GM19468 (cell line): Measurements from ENCODE around the gene NOX5.

Experiments used
- ATAC-seq: cut with Tn5 transposase; IDR thresholded peaks from one replicate; pipeline ENCODE4 v1.9.1; 2021; ENCODE audit warnings: mild to moderate bottlenecking, moderate library complexity, moderate number of reproducible peaks; ENCODE audit not compliant: unreplicated experiment; ENCODE audit errors: extremely low read depth

Gene NOX5

GRCh38 chr15:68990231-68990991 is 24.1 kb upstream of the NOX5 start:
- ATAC-seq: no peak

DNA sequence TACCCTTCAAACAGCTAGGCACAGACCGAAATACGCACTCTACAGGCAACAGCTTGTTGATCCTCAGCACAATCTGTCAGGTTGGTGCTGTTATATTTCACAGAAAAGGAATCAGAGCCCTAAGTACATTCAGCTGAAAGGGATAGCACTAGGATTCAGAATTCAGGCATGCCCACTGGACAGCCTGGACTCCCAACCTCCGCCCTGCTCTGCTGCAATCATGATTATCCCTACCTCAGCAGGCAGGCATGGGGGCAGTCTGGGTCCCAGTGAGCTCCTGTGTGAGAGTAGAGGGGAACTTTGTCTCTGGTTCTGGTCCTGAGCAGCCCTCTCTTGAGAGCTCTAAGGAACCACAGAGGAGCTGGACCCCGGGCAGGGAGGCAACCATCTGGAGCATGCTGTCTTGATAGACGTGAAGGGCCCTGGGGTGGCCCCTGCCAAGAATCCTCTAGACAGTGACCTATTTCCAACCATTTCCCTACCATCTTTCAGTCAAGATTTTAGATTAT is 23.4 kb upstream of the NOX5 start:
- no peak for ATAC-seq

DNA sequence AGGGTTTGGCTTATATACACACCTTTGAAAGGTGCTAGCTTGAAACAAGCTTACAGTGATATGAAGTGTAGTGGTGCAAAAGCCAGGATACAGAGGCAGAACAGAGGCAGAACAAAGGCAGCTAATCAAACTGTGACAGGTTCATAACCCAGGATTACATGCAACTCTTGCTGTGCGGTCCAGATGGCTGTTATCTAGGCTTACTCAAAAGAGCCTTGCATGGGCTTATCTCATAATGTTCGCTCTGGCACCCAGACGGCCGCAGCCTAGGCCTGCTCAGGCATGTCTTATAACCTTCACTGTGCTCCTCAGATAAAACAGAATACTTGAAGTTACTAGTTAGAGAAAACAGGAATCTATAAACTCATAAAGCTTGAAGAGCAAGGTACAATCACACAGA is 22.8 kb upstream of the NOX5 start:
- ATAC-seq: no peak

- no peak for ATAC-seq
Measured at GRCh38 chr15:68992696-68993095, 21.8 kb upstream of the NOX5 start.

DNA sequence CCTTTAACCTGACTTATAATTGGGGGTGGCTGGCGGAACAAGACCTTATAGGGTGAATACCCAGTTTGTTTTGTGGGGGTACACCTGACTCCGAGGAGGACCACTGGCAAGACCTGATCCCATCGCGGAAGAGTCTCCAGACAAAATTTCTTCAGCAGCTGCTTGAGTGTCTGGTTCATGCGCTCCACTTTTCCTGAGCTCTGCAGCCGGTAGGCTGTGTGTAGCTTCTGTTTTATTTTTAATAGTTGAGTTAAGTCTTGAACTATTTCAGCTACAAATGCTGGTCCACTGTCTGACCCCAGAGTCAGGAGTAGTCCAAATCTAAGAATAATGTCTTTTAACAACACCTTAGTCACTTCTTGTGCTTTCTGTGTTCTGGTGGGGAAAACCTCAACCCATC is 21.2 kb upstream of the NOX5 start:
- ATAC-seq: no peak

DNA sequence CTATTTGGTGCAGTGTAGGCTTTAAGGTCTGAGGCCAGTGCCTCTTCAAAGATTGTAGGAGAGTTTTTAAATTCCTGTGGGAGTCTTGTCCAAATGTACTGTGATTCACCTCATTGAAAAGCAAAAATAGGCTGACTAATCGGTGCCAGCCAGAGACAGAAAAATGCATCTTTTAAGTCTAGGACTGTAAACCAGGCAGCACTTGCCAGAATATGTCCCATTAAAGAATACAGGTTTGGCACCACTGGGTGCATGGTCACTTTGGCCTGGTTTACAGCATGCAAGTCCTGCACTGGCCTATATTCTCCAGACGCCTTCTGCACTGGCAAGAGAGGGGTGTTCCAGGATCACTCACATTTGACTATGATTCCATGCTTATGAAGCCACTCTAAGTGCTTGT is 20.3 kb upstream of the NOX5 start:
- no peak for ATAC-seq

DNA sequence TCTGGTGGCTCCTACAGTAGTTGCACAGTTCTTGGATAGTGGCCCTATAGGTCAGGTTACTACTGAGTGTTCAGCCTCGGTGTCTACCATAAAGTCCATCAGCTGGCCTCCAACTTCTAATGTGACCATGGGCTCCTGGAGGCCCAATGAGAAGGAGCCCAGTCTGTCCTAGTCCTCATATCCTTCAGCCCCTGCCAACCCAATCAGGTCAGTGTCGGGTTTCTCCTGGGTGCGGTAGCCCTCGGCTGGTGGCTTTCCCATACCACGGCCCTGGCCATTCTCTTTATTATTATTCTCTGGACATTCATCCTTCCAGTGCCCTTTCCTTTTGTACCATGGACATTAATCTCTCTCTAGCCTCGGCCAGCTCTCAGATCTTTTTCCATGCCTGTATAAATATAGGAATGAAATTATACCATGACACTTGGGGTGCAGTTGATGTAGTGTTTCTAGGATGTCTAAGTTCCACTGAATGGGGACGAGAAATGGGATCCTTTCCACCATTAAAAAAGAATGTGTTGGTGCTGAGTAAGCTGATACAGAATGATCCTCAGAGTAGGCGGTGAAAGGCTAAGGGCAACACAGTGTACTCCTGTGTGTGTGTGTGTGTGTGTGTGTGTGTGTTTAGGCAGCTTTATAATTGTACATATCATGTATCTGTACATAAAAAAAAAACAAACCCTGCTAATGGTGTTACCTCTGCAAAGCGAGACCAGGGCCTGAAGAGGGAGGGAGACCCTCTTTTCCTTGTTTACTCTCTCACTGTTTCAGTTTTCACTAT is 19.3 kb upstream of the NOX5 start:
- ATAC-seq: no peak

DNA sequence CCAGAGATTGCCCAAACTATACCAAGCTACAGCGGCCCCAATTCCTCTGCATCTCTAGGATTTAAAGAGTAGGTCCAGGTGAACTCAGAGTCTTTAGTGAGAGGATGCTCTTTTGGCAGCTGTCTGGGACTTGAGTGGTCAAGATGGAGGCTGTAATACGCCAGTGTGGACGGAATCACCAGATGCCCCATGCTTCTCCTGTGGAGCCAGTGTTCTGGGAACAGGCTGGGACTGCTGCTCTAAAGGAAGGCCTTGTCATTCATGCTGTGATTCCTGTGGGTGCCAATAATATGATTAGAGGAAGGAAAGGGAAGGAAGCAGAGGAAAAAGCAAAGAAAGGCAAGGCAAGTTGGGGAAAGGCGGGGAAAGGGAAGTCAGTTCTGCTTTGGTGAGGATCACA is 17.4 kb upstream of the NOX5 start:
- ATAC-seq: no peak

DNA sequence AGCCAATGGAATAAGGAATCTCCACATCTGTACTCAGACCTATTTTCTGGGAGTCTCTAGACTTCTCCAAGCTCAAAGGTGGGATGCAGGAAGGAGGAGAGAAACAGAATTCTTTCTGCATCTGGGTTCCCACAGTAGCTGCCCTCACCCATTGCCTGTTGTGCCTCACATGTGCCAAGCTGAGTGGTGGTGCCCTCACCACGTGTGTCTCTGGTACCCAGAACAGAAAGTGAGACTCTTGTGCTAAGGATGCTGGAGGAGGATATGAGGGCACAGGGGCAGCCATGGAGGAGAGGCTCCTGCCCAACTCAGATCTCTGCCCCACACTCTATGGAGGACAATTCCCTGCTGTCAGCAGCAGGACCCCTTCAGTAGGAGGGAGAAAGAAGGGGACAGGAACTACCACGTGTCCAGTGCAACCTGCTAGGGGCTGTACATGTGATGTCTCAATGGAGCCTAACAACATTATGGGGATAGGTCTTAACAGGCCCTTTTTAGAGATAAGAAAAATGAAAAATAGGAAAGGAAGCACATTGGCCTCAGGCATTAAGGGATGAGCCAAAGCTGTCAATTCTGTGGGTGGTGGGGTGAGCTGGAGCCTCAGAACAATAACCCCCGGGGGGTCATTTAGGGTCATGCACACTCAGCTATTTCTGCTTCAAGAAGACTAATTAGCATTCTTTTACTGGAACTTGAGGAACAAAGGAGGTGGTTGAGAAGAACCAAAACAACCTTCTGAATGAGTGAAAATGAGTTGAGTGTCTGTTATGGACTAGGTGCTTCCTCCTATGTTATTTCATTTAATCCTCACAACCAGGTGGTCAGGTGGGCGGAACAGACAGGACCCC is 16.3 kb upstream of the NOX5 start:
- no peak for ATAC-seq

- no peak for ATAC-seq
Measured at GRCh38 chr15:68999091-68999490, 15.4 kb upstream of the NOX5 start.

GRCh38 chr15:69000091-69000490 is 14.4 kb upstream of the NOX5 start:
- ATAC-seq: no peak

GRCh38 chr15:69000725-69001503 is 13.6 kb upstream of the NOX5 start:
- no peak for ATAC-seq

DNA sequence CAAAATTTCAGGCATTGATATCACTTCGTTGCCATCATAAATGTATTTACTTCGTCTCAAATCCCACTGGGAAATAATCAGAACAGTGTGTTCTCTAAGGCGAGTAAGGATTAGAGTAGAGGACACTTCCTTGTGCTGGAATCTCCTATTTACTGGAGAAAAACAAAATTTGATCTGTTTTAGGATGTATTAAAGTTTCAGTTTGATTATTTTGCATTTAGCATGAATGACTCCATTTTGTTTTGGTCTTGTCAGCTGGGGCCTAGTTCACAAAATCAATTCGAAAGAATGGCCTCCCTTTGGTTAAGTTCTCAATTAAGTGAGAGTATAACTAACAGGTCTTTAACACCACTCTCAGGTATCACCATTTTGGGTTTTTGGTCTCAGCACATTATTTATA is 11.7 kb upstream of the NOX5 start:
- ATAC-seq: no peak

GRCh38 chr15:69004011-69004410 is 10.5 kb upstream of the NOX5 start:
- ATAC-seq: no peak

- no peak for ATAC-seq
Measured at GRCh38 chr15:69008056-69008455, 6.4 kb upstream of the NOX5 start.

DNA sequence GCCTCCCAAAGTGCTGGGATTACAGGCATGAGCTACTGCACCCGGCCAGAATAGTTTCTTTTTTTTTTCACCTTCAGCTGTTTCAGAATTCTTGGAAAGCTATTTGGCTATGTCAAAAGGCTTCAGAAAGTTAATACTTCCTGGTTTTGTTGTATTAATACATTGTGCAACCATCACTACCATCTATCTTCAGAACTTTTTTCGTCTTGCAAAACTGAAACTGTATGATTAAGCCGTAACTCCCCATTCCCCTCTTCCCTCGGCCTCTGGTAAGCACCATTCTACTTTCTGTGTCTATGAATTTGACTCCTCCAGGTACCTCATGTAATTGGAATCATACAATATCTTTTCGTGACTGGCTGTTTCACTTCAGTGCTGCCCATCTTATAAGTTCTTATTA is 5.2 kb upstream of the NOX5 start:
- ATAC-seq: no peak

DNA sequence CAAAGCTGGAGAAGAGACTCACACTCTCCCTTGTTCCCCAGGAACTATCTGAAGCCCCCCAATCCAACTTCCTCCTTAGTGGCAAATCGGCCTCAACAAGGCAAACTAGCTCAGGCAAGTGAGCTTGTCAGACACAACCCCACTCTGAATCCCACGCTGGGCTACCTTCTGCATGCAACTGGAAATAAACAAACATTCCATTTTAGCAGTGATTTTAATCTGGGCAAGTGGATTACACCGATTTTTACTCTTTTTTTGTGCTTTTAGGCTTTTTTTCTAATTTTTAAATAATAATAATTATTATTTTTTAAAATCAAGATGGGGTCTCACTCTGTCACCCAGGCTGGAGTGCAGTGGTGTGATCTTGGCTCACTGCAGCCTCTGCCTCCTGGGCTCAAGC is 2.9 kb upstream of the NOX5 start:
- no peak for ATAC-seq

DNA sequence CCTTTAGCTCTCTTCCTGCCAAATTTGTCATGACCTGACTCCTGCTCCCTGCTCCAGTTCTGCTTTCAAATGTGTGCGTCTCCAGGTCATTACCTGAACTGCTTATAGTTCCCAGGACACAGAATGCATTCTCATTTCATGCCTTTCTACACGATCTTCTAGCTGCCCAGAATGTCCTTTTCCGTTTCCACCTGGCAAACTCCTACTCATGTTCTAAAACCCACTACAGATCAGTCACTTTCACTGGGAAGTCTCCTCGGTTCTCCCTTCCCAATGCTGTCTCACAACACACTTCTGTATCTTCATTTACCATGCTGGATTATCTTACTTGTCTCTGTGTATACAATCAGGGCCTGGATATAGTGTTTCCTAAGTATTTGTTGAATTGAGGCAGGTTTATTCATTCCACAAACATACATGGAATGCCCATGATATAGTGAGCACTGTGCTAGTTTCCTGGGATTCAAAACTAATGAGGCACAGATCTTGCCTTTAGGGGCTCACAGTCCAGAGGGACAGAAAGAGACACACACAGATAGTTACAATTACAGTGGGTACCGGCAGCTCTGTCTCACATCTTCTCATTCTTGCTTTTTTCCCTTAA is 1.6 kb upstream of the NOX5 start:
- no peak for ATAC-seq

- ATAC-seq: no peak
Measured at GRCh38 chr15:69013726-69014406, 629 bp upstream of the NOX5 start.
